Measurements from ENCODE around the gene VDAC1. TPM values are rescaled to one million over a fixed set of nuclear protein-coding genes. Genes with fewer than 3 reads are reported as not detected.

The VDAC1 gene
- total RNA-seq, 1 donor from 2014 or later, result 158 TPM

DNA sequence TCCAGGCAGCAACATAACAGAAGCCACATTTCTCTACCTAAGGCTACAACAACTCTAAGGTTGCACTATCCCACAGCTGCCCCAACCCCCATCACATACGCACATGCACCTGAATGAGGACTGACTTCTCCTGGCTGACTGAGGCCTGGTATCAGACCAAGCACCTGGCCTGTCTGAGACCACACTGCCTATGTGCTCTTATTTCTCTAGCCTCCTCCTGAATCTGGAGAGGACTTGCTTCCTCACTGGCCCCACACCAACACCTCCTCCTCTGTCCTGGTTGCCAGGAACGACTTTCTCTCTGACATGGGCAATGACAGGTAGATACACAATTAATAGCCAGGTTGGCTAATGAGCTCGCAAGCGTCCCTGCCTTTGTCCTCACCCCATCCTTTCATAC lies 14.9 kb upstream of the VDAC1 start:
- no peaks in the 10 kb centered on the region for H3K36me3 Mint-ChIP-seq (ENCODE audit: low read depth)

GRCh38 chr5:134018986-134019316 lies 14.2 kb upstream of the VDAC1 start:
- Mint-ChIP-seq H3K4me3 (no peak overlapping the region), H3K4me1 (no peaks in the 10 kb centered on the region), H3K27me3 (no peaks in the 10 kb centered on the region), H3K36me3 (ENCODE audit: low read depth) (no peaks in the 10 kb centered on the region), H3K27ac (no peak overlapping the region), H3K9me3 (no peaks in the 10 kb centered on the region)
- no peak for DNase-seq
- no peak for TF ChIP-seq CTCF (IDR thresholded peaks at IDR 0.05)
- ChIA-PET POLR2A (interaction anchor here (0.6 kb wide), 1 partner anchor 15 kb away, joined by 3 read pairs; no protein-coding TSS in a partner anchor), CTCF (no interaction called here)
- no peak for ATAC-seq (ENCODE audit: low read depth)
- intact Hi-C loops (cut with micrococcal nuclease), result no loop called here

More for the DNA sequence above, 14.9 kb upstream of the VDAC1 start:
- Mint-ChIP-seq H3K4me3 (no peak overlapping the region), H3K27me3 (no peaks in the 10 kb centered on the region), H3K27ac (no peak overlapping the region), H3K4me1 (no peaks in the 10 kb centered on the region), H3K9me3 (no peaks in the 10 kb centered on the region)
- ChIA-PET POLR2A (interaction anchor here (0.6 kb wide), 1 partner anchor 14 kb away, joined by 3 read pairs; no protein-coding TSS in a partner anchor), CTCF (no interaction called here)
- intact Hi-C loops (cut with micrococcal nuclease), result no loop called here
- TF ChIP-seq CTCF (IDR thresholded peaks at IDR 0.05), result no peak
- ATAC-seq (ENCODE audit: low read depth), result no peak
- DNase-seq, result no peak

- POLR2A ChIA-PET, result interaction anchor here (0.6 kb wide), 1 partner anchor 226 kb away, joined by 5 read pairs; no protein-coding TSS in a partner anchor
Measured at GRCh38 chr5:134018154-134018985, 13.6 kb upstream of the VDAC1 start.

GRCh38 chr5:134008266-134008749 lies 3.5 kb upstream of the VDAC1 start:
- no peak overlapping the region for H3K4me3 Mint-ChIP-seq
- no peak overlapping the region for H3K27ac Mint-ChIP-seq
- peaks cover 2% of the 10 kb centered on the region for H3K36me3 Mint-ChIP-seq (ENCODE audit: low read depth)
- ChIA-PET CTCF (no interaction called here), POLR2A (interaction anchor here (0.6 to 0.7 kb wide), 2 partner anchors 10 to 65 kb away, joined by 5 to 6 read pairs; no protein-coding TSS in a partner anchor)
- peaks cover 13% of the 10 kb centered on the region for H3K27me3 Mint-ChIP-seq
- no peaks in the 10 kb centered on the region for H3K9me3 Mint-ChIP-seq
- intact Hi-C loops (cut with micrococcal nuclease), result loop anchor here (10.0 kb wide), 2 partner anchors 626 to 726 kb away; partner anchors contain the start of genes CAMLG and SAR1B
- DNase-seq (no peak), ATAC-seq (ENCODE audit: low read depth) (no peak)
- TF ChIP-seq CTCF (IDR thresholded peaks at IDR 0.05), result no peak
- peaks cover 13% of the 10 kb centered on the region for H3K4me1 Mint-ChIP-seq

More at GRCh38 chr5:134018154-134018985, 13.6 kb upstream of the VDAC1 start:
- no peak for TF ChIP-seq CTCF (IDR thresholded peaks at IDR 0.05)
- no peaks in the 10 kb centered on the region for H3K4me1 Mint-ChIP-seq
- no peaks in the 10 kb centered on the region for H3K9me3 Mint-ChIP-seq
- ATAC-seq (ENCODE audit: low read depth), result no peak
- intact Hi-C loops (cut with micrococcal nuclease), result no loop called here
- H3K36me3 Mint-ChIP-seq (ENCODE audit: low read depth), result no peaks in the 10 kb centered on the region
- H3K27me3 Mint-ChIP-seq, result peaks cover under 1% of the 10 kb centered on the region
- H3K27ac Mint-ChIP-seq, result no peak overlapping the region
- no peak overlapping the region for H3K4me3 Mint-ChIP-seq
- DNase-seq, result no peak
- CTCF ChIA-PET, result no interaction called here

- Mint-ChIP-seq H3K36me3 (ENCODE audit: low read depth) (peaks cover 2% of the 10 kb centered on the region), H3K4me3 (no peak overlapping the region), H3K4me1 (peaks cover 19% of the 10 kb centered on the region), H3K9me3 (no peaks in the 10 kb centered on the region), H3K27ac (no peak overlapping the region), H3K27me3 (peaks cover 8% of the 10 kb centered on the region)
- ChIA-PET POLR2A (interaction anchor here (0.6 kb wide), 1 partner anchor 66 kb away, joined by 6 read pairs; no protein-coding TSS in a partner anchor), CTCF (no interaction called here)
- DNase-seq (no peak), ATAC-seq (ENCODE audit: low read depth) (no peak)
- no peak for TF ChIP-seq CTCF (IDR thresholded peaks at IDR 0.05)
- intact Hi-C loops (cut with micrococcal nuclease), result loop anchor here (10.0 kb wide), 2 partner anchors 627 to 727 kb away; partner anchors contain the start of genes CAMLG and SAR1B
Measured at GRCh38 chr5:134007581-134008265, 2.9 kb upstream of the VDAC1 start.

Measured in activated B cell treated with CpG ODN at 0.5 μM for 24 hours (primary cell).